NCI-H510A treated with DMSO at 0.1 percent for 48 hours (cell line): ENCODE results near the gene PLA2G6.

Source experiments
- DNase-seq: peaks from one replicate; lab custom pipeline; 2025; lab: John Stamatoyannopoulos, UW

The PLA2G6 gene

GRCh38 chr22:38213319-38213989, 31.8 kb upstream of the PLA2G6 start:
- DNase-seq: no peak

- DNase-seq: no peak
These were observed 30.8 kb upstream of the PLA2G6 start for GRCh38 chr22:38212442-38212841.

- DNase-seq: no peak
These were observed 29.9 kb upstream of the PLA2G6 start for GRCh38 chr22:38211556-38211955.

- DNase-seq: no peak
These were observed 26.9 kb upstream of the PLA2G6 start for GRCh38 chr22:38208551-38208968.

- no peak for DNase-seq
These were observed 26.3 kb upstream of the PLA2G6 start for GRCh38 chr22:38207898-38208432.

GRCh38 chr22:38205261-38206128, 23.9 kb upstream of the PLA2G6 start:
- no peak for DNase-seq

GRCh38 chr22:38204784-38205183, 23.2 kb upstream of the PLA2G6 start:
- DNase-seq: no peak

- DNase-seq: no peak
These were observed 22.4 kb upstream of the PLA2G6 start for GRCh38 chr22:38203855-38204514.

- peak; percentile 26 for DNase-seq
These were observed 21.6 kb upstream of the PLA2G6 start for GRCh38 chr22:38203090-38203810.

GRCh38 chr22:38202437-38203089, 20.9 kb upstream of the PLA2G6 start:
- DNase-seq: peak; percentile 19

GRCh38 chr22:38201711-38202436, 20.2 kb upstream of the PLA2G6 start, which contains the start of gene MAFF:
Gene MAFF, plus strand, starts transcription at chr22:38201994. Its CDS starts 11,860 bp downstream, at chr22:38213854.
- DNase-seq: peak; percentile 60

GRCh38 chr22:38201371-38201710, 19.7 kb upstream of the PLA2G6 start:
- DNase-seq: no peak

GRCh38 chr22:38199826-38200559, 18.4 kb upstream of the PLA2G6 start:
- no peak for DNase-seq

- no peak for DNase-seq
These were observed 15.3 kb upstream of the PLA2G6 start for GRCh38 chr22:38196791-38197419.

GRCh38 chr22:38193580-38193979, 11.9 kb upstream of the PLA2G6 start:
- no peak for DNase-seq

GRCh38 chr22:38192475-38192863, 10.8 kb upstream of the PLA2G6 start:
- DNase-seq: no peak

- DNase-seq: no peak
These were observed 10.3 kb upstream of the PLA2G6 start for GRCh38 chr22:38191731-38192474.

GRCh38 chr22:38191055-38191454, 9.4 kb upstream of the PLA2G6 start:
- DNase-seq: no peak

- DNase-seq: no peak
These were observed 9.0 kb upstream of the PLA2G6 start for GRCh38 chr22:38190581-38190980.
